IPS DF 4.7 (cell line): ENCODE results near the gene PLEKHH1.

Experiments
- DNase-seq: peaks from one replicate; pipeline ENCODE4 v3.0.0-alpha.2; 2013; ENCODE audit warnings: low spot score; ENCODE audit errors: extremely low read depth

Gene PLEKHH1

DNA sequence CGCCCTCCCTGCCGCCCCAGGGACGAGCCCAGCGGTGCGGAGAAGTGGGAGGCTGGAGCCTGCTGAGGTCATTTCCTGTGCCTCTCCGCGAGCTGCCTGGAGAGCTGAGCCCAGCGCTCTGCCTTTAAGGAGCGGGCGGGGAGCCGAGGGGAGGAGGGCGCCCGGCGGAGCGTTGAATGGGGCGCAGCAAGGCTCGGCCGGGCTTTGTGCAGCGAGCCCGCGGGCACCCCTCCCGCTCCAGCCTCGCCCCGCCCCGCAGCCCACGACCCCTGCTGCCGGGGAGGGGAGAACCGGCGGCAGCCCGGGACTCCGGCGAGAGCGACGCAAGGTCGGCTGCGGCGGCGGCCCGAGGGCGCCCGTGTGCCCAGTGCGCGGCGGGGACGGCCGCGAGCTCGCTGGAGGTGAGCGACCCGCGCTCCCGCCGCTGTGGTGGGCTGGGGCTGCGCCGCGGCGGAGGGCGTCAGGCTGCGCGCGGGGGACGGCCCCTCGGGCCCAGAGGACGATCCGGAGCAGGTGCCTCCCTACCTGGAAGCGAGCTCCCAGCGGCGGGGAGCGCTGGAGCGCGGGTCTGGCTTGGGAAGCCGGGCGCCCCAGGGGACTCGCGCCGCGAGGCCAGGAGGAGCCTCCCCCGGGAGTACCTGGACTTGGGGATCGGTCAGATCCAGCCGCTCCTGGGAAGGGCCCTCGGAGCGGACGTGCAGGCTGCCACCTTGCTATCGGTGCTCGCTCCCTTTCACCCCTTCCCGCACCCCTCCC is at the start of gene PLEKHH1:
Gene PLEKHH1 (plus strand): TSS at position 293 of the 756 bp plus-strand sequence. CDS start 8,578 bp downstream, outside the sequence.
- DNase-seq = no peak

DNA sequence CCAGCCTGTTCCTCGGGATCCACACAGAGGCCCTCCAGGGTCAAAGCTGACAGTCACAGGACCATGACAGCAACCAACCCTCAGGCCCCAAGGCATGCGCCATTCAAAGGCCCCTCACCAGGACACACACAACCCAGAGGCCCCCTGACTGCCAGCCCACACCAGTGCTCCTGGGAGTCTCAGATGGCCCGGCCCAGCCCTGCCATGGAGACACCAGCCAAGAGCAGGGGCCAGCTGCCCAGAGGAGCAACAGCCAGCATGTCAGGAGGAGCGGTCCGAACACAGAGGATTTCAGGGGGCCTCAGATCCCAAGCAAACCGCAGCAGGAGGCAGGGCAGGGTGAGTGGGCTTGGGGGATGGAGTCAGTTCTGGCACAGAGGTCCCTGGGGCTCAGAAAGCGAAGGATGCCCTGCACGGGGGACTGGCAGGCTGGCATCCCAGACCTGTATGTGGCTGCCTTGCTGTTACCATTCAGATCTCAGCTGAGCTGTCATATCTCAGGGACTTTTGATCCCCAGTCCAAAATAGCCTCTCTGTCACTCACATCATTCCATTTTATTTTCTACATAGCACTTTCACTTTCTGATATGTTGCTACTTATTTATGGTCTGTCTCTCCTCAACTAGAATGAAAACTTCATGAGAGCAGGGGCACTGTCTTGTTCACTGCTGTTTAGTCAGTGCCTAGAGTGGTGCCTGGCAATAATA is 49.4 kb upstream of the PLEKHH1 start:
- DNase-seq = no peak

DNA sequence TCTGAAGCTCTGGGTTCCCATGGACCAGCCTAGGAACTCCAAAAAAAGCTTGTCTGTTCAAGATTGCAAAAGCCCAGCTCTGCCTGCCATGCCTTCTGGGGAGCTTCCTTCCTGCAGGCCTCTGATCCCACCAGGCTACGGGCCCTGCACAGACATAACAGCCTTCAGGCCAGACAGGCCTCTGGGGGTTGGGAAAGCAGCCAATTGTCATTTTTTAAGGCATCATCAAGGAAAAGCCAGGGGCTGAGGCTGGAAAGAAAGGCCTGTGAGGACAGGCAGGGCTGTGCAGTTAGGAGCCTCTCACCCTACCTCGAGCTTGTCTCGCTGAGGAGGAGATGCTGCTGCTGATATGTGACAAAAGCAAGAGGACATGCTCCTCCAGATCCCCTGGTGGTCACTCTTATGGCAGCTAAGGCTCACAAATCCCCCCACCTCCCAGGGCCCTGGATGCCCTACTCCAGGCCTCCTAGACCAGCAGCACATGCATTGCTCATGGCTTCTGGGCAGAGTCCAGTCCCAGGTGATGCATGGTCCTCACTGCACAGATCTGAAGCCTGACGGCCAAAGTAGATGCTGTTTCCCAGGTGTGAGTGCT is 47.5 kb upstream of the PLEKHH1 start:
- no peak for DNase-seq

DNA sequence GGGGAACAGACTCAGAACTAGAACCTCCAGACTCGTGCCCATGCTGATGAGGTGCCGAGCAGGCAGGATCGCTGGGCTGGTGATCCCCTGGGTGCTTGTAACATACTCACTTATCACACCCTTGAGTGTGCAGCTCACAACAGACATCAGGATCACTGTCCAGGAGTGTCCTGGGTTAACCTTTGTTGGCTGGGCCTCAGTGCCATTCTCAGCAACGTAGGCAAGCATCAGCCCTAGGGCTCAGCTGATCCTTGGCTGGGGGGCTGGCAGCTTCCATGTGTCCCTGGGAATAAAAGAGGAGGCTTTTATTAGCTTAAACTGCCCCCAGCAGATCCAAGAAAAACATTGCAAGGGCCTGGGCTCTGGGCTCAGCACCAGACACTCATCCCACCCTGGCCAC is 46.2 kb upstream of the PLEKHH1 start:
- DNase-seq = no peak

DNA sequence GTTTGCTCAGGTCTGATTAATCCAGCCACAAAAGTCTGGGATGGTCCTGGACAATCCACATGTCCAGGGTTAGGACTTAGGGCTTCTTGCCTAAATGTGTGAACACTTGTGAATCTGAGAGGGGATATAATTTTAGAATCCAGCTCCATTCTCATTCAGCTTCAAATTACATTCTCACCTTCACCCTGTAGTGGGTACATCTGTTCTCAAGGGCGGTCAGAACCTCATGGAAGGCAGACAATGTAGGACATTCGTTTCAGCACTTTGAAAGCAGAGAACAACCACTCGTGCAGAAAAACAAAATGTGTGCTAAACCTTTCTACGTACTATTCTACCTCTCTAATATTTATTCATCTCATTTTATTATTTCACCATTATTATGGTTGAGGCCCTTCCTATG is 45.8 kb upstream of the PLEKHH1 start:
- no peak for DNase-seq

DNA sequence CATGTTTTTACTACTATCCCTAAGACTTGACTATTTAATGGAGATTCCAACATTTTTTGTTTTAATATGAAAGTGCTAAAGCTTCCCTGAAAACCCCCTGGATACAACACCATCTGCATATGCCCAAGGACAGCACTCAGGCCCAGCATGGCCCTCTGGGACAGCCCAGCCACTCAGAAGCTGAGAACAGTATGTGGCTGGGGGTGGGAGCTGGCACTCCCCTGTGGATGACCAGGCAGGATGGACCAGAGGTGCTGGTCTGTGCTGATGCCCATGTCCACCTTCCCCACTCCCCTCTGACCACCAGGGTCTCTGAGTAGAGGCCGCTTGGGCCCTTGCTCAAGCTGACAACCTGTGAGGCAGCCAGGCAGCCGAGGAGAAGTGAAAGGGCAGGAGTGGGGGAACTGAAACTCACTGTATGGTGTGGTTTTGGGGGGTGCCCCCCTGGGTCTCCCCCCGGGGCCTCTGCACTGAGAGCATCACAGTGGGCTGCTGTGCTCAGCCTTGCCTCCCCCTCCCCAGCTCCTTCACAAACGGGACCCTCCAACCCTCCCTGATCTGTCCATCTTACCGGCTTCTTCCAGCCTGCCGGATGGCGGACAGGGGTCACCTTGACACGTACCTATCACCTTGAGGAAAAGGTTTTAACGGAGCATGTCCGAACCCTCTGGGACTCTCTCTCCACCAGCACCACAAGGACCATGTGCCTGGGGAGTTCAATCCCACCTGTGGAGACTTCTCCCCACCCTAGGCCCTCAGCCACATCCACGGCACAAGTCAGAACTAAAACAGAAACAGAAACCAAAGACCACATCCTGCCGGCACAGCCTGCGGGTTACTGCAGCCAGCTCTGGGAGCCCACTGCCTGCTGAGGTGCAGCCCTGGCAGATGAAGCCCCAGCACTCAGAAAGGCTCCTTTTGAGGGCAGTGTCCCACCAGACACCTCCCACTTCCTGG is 44.9 kb upstream of the PLEKHH1 start, which contains the start of gene TMEM229B:
Gene TMEM229B (minus strand): TSS at position 785 of the 957 bp plus-strand sequence. CDS start 14,798 bp downstream, outside the sequence.
- no peak for DNase-seq

DNA sequence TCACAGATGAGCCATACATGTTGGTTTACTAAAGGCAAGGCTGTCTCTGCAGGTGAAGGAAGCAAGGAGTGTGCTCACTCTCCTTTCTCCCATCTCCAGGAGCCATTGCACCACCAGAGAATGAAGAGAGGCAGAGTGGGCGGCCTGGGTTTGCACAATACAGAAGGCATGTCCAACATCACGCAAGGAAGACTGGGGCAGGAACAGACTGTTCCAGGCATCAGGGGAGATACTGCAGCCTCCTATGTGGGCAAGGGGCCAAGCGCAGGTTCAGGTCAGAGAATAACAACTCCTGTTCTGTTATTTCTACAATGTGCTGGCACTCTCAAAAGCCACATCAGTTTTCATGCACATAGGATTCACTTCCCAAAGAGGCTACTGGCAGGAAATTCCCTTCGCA is 42.9 kb upstream of the PLEKHH1 start:
- DNase-seq = no peak

DNA sequence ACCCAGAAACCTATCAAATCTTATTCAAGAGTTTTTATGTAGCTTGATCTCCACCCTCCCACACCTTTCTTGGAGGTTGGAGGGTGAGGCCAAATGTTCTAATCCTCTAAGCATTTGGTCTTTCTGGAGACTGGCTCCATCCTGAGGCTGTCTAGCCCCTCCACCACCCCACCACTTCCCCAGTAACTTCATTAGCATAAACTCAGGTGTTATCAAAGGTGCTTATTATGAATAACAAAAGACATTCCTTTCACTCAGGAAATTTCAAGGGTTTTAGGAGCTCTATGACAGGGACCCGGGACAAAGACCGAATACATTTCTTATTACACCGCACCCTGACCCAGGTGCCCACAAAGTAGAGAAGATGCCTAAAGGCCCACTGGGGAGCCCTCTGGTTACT is 41.8 kb upstream of the PLEKHH1 start:
- no peak for DNase-seq

DNA sequence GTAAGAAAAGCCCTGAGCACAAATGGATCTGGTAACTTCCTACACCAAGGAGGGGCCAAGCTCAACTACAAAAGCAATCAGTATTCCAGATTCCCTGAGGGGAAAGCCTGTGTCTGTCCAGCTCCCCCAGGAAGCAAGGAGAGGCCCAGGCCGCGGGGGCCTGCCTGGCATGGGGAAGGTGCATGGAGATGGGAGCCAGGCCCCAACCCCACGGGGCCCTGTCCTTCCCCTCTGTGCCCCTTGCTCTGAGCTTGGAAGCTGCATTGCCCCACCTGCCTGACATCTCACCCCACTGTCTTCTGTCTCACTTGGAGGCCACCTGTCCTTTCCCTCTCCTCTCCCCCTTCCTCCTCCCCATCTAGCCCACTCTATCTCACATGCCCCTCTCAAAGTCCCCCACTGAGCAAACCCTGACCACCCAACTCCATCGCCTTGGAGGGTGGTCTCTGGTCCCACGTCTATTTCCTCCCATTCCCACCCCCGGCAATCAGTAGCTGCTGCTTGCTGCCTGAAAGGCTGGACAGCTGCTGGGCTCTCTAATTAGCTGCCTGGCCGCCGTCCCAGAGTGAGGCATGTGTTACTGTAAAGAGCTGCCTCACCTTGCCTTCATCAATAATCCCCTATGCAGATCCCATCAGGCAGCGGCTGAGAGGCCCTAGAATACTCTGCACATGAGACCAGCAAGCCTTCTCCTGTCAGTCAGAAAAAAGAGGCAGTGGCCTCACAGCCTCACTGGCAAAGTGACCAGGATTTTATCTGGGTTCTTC is 41.2 kb upstream of the PLEKHH1 start:
- no peak for DNase-seq

DNA sequence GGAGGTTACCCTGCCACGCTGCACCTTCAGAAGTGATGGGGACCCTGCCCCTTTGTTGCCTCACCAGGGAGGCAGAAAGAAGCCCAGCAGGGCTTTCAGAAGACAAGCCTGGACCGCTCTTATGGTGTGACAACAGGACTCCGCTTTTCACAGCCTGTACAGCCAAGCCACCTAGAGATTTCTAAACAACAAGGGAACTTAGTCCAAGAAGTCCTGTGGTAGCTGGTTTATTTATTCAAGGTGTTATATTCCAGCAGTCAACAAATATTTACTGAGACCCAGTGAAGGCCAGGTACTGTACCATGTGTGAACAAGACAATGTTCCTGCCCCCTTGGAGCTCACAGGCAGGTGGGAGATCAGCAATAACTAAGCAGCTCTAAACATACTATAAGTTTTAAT is 40.6 kb upstream of the PLEKHH1 start:
- DNase-seq = no peak

DNA sequence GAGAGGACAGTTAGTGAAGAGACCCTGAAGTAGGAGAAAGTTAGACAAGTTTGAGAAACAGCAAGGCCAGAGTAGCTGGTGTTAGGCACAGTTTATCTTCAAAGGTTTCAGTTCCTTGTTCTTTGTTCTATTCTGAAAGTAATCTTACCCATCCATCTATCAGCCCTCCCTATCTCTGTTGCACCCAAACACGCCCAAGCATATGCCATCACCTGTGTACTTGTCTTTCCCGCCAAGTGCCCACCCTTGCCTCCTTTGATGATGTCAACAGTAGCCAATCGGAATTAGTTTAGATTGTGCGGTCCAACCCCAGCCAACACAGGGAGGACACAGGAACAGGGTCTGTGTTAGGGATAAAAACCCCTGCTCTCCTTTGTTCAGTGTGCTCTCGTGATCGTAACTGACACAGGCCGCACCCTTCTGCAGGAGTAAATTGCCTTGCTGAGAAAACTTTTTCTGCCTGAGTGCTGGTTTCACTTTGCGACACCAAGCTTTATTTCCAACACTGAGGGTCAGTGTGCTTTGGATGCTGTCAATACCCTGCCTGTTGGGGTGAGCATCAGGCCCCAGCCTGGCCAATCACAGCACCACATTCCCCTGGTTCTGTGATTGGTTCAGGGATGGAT is 39.9 kb upstream of the PLEKHH1 start:
- DNase-seq = no peak

DNA sequence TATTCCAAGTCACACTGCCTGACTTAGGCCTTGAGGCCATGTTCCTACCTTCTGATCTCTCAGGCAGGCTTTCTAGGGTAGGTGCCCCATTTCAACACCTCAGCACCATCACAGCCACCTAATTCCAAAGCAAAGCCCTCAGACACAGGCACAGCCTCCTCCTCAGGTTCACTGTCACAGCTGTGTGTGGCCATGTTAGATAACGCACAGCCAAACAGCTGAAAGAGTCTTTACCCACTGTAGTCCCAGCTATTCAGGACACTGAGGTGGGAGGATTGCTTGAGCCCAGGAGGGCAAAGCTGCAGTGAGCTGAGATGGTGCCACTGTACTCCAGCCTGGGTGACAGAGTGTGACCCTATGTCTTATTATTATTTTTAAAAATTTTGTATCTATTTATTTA is 37.3 kb upstream of the PLEKHH1 start:
- no peak for DNase-seq

DNA sequence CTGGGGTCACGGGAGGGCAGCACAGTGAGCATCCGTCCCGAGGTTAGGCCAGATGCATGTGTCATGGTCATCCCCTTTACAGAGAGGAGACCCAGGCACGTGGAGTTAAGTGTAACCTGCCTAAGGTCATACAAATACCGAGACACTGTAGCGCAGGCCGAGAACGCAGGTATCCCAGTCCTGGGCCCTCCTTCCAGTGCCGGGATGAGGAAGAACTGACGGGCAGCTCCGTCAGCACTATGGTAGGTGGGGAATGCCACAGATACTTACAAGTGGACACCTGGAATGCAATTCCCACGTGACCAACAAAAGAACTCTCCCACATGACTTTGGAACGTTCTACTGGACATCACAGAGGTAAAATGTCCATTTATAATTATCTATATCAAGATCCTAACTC is 35.9 kb upstream of the PLEKHH1 start:
- DNase-seq = no peak

DNA sequence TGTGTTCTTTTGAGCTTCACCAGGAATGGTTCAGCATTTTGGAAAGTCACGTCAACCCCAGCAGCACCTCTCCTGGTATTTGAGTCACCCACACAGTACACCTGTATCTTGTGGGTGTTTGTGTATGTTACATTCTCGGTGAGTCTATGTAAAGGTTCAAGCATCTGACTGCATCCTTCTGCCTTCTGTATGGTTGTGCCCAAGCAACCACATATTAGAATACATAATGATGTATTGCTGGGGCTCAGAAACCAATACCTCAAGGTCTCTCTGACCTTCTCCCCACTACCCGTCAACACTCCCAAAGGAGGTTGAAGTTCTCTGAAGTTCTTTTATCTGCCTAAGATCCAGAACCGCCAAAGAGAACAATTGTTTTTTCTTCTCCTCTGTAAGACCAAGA is 35.4 kb upstream of the PLEKHH1 start:
- no peak for DNase-seq

DNA sequence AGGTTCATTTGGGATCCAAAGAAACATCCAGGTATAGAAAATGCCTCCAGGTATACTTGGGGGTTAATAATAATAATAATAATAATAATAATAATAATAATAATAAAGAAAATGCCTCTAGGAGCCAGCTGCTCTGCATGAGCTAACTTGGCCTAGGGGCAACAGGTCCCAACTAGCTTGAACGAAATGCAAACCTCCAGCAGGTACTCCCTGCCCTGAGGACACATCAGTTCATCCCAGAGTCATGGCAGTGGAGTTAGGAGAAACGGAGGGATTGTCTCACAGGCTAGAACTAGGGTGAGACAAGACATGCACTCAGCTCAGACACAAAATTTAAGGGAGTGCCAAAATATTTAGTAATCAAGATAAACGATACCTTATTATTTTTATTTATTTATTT is 32.1 kb upstream of the PLEKHH1 start:
- no peak for DNase-seq

DNA sequence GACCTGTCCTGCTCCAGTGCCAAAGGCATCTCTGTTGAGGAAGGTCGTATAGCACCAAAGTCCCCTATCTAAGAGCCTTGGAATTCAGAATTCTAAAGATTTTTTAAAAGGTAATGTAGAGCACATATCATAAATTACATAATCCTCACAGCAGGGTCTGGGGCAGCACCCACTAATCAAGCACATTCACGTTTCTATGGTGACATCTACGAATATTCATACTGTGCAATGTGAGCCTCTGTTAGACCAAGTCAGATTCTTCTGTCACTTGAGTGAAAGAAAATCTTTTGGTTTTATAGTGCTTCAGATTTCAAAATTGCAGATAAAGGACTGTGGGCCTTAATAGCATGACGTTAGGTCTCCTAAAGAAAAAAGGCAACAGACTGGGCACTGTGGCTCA is 31.4 kb upstream of the PLEKHH1 start:
- DNase-seq = no peak

DNA sequence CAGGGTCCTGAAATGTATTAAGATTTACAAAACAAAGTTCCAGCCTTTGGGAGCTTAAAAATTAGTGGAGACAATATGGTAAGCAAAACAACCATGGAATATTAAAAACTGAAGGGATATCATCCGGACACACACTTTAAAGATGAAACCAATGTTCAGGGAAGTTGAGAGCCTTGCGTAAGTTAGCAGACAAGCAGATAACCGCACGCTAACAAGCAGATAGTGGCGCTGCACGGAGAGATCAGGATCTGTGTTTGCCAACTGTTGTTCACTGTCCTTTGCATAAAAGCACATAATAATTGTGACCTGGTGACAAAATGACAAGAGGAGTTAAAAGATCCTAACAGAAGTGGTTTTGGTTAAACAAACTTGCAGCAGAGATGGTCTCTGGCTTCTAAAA is 30.2 kb upstream of the PLEKHH1 start:
- no peak for DNase-seq

DNA sequence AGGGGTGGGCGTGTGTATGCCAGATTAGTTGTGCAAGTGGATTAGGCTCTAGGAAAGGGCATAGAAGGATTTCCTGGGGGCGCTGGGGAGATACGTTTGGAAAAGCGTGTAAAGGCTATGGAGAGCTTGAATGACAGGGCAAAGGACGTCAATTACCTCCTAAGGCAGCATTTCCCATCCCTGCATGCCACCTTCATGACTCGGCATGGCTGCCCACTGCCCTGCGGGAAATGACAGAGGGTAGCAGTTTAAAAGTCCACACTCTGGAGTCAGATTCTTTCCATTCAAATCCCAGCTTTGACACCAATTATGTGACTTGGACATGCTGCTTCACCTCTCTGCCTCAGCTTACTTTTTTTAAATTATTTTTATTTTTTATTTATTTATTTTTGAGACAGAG is 29.8 kb upstream of the PLEKHH1 start:
- no peak for DNase-seq

DNA sequence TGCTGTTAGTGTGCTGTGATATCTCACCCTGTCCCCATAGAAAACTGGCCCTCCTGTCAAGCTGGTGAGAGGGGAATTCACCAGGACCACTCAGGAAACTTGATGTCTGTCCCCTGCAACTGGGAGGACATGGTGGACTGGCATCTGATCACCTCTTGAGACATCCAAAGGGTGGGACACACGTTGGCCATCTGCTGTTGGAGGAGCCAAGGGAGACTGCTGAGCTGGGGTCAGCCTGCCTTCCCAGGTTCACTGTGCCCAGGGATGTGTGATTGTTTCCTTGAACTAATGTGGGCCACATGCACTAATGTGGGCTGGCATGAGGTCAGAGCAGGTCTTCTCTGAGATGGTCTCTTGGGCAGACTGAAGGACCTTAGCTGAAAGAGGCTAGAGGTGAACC is 27.8 kb upstream of the PLEKHH1 start:
- no peak for DNase-seq

DNA sequence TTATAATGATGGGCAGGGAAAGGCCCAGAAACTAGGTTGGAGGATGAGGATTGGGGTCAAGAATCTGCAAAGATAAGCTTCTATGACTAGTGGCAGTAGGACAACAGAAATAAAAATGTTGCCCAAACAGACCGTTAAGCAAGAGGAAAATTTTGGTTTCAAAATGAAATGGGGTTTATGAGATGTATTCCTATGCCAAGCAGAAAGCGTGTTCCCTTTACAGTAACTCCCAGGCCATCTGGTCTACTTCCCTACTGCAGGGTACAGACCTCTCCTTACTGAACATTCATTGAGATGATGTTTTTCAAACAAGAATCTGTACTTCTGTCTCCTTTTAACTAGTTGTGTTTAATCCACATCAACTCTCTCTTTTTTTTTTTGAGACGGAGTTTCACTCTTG is 24.1 kb upstream of the PLEKHH1 start:
- DNase-seq = no peak
